H1 (cell line): ENCODE measurements around the gene PEX5L. TPM values are rescaled to one million over a fixed set of nuclear protein-coding genes. Genes with fewer than 3 reads are reported as not detected.

ENCODE experiments used
- CTCF ChIA-PET: fragments of 300-600 bp; sonication (Branson Sonifier 250); formaldehyde crosslinking; loops from one replicate; lab custom pipeline; 2021; ENCODE audit not compliant: partially characterized antibody; lab: Charles Lee
- POLR2A ChIA-PET: fragments of 300-600 bp; sonication (Branson Sonifier 250); formaldehyde crosslinking; loops from one replicate; lab custom pipeline; 2021; ENCODE audit warnings: inconsistent platforms; ENCODE audit not compliant: partially characterized antibody; lab: Charles Lee
- DNase-seq, 2 experiments: peaks; one replicate each; pipeline versions ENCODE4 v3.0.0 to v3.0.0-alpha.2; 2010 to 2022; ENCODE audit warnings: low spot score in 2 of 2, low read depth in 1 of 2, mixed read lengths in 1 of 2
- FAIRE-seq: peaks from 2 replicates; lab custom pipeline; 2011; peaks lifted over from hg19 to GRCh38; lab: Jason Lieb, UNC
- H2AFZ ChIP-seq: 2 replicates; pipeline ENCODE4 v1.8.1; 2012; ENCODE audit warnings: low read length, inconsistent platforms
- H2AK5ac ChIP-seq: 2 replicates; pipeline ENCODE4 v1.6.1; 2013; ENCODE audit warnings: low read depth, low read length
- H2BK120ac ChIP-seq: replicated peaks from 2 replicates; pipeline ENCODE3; 2013; ENCODE audit warnings: low read depth, low read length, inconsistent platforms
- H2BK12ac ChIP-seq: 2 replicates; pipeline ENCODE4 v1.6.1; 2013; ENCODE audit warnings: low read depth, low read length
- H2BK15ac ChIP-seq: 2 replicates; pipeline ENCODE4 v1.6.1; 2013; ENCODE audit warnings: low read length
- H2BK20ac ChIP-seq: 2 replicates; pipeline ENCODE4 v1.6.1; 2013; ENCODE audit warnings: low read length
- H2BK5ac ChIP-seq: 2 replicates; pipeline ENCODE4 v1.6.1; 2013; ENCODE audit warnings: low read depth, low read length
- H3K14ac ChIP-seq: 2 replicates; pipeline ENCODE4 v1.6.1; 2013; ENCODE audit warnings: inconsistent platforms; ENCODE audit not compliant: insufficient read length
- H3K18ac ChIP-seq: 2 replicates; pipeline ENCODE4 v1.6.1; 2013; ENCODE audit warnings: low read length; ENCODE audit errors: extremely low read depth
- H3K23ac ChIP-seq: 2 replicates; pipeline ENCODE4 v1.6.1; 2013; ENCODE audit warnings: inconsistent platforms; ENCODE audit not compliant: insufficient read length
- H3K23me2 ChIP-seq: 2 replicates; pipeline ENCODE4 v1.6.1; 2013; ENCODE audit warnings: low read depth, low read length
- H3K27ac ChIP-seq: 2 replicates; pipeline ENCODE4 v1.6.1; 2011; ENCODE audit warnings: low read depth, low read length, inconsistent platforms
- H3K27me3 ChIP-seq, 4 experiments: replicated peaks in 1 of 4; 1 replicate in 1 of 4; 2 replicates in 3 of 4; pipeline versions ENCODE4 v1.6.1 to v1.8.1; 2011 to 2013; ENCODE audit warnings: low read length in 3 of 4, mild to moderate bottlenecking in 3 of 4, inconsistent platforms in 2 of 4, mixed read lengths in 2 of 4, moderate library complexity in 1 of 4; ENCODE audit not compliant: control insufficient read depth in 3 of 4, insufficient read depth in 3 of 4; ENCODE audit errors: extremely low read depth in 1 of 4
- H3K36me3 ChIP-seq, 4 experiments: 2 replicates each; pipeline versions ENCODE4 v1.6.1 to v1.8.1; 2011 to 2013; ENCODE audit warnings: mild to moderate bottlenecking in 4 of 4, low read length in 3 of 4, moderate library complexity in 2 of 4, control low read depth in 1 of 4, inconsistent platforms in 1 of 4; ENCODE audit not compliant: insufficient read depth in 4 of 4, control insufficient read depth in 2 of 4
- H3K4ac ChIP-seq: replicated peaks from 2 replicates; pipeline ENCODE3; 2013; ENCODE audit warnings: low read length, low read depth, mixed read lengths, inconsistent platforms; ENCODE audit not compliant: insufficient read length
- H3K4me1 ChIP-seq, 4 experiments: replicated peaks in 1 of 4; 1 replicate in 1 of 4; 2 replicates in 3 of 4; pipeline versions ENCODE4 v1.6.1 to v1.8.1; 2011 to 2013; ENCODE audit warnings: low read length in 3 of 4, inconsistent platforms in 2 of 4, mixed read lengths in 1 of 4; ENCODE audit not compliant: insufficient read depth in 4 of 4, control insufficient read depth in 3 of 4
- H3K4me2 ChIP-seq, 2 experiments: 2 replicates each; pipeline versions ENCODE4 v1.6.1 to v1.8.1; 2011 to 2013; ENCODE audit warnings: low read depth in 2 of 2, low read length in 2 of 2, control low read depth in 1 of 2, inconsistent platforms in 1 of 2, mild to moderate bottlenecking in 1 of 2; ENCODE audit not compliant: insufficient read depth in 1 of 2
- H3K4me3 ChIP-seq, 4 experiments: fragments of 200-600, 300-600 bp in 1 of 4; sonication (generic), shearing (Covaris generic), sonication (Bioruptor Twin) in 1 of 4; 2 replicates each; pipeline versions ENCODE4 v1.5.1 to v1.8.1; 2011 to 2016; ENCODE audit warnings: low read length in 4 of 4, low read depth in 3 of 4, control low read depth in 2 of 4, inconsistent platforms in 2 of 4, mild to moderate bottlenecking in 2 of 4, mixed read lengths in 1 of 4, moderate library complexity in 1 of 4; ENCODE audit not compliant: insufficient read depth in 2 of 4; ENCODE audit errors: extremely low read depth in 1 of 4
- H3K56ac ChIP-seq: replicated peaks from 2 replicates; pipeline ENCODE3; 2013; ENCODE audit warnings: low read depth, mild to moderate bottlenecking, mixed read lengths, low read length, inconsistent platforms; ENCODE audit not compliant: insufficient read length
- H3K79me1 ChIP-seq: 2 replicates; pipeline ENCODE4 v1.6.1; 2013; ENCODE audit warnings: low read depth, low read length, control low read depth
- H3K79me2 ChIP-seq, 2 experiments: 2 replicates each; pipeline versions ENCODE4 v1.6.1 to v1.8.1; 2012 to 2013; ENCODE audit warnings: low read length in 2 of 2, mild to moderate bottlenecking in 2 of 2, inconsistent platforms in 1 of 2; ENCODE audit not compliant: insufficient read depth in 2 of 2, control insufficient read depth in 1 of 2
- H3K9ac ChIP-seq, 4 experiments: replicated peaks in 1 of 4; 1 replicate in 1 of 4; 2 replicates in 3 of 4; pipeline versions ENCODE4 v1.6.1 to v1.8.1; 2011 to 2013; ENCODE audit warnings: low read depth in 3 of 4, low read length in 3 of 4, control low read depth in 2 of 4, mild to moderate bottlenecking in 2 of 4, moderate library complexity in 2 of 4, inconsistent platforms in 1 of 4; ENCODE audit errors: extremely low read depth in 1 of 4
- H3K9me3 ChIP-seq, 2 experiments: 2 replicates each; pipeline versions ENCODE4 v1.6.1 to v1.8.1; 2012 to 2013; ENCODE audit warnings: mild to moderate bottlenecking in 2 of 2, moderate library complexity in 2 of 2, control low read depth in 1 of 2, inconsistent platforms in 1 of 2, low read depth in 1 of 2, low read length in 1 of 2, mixed read lengths in 1 of 2; ENCODE audit not compliant: insufficient read depth in 2 of 2
- H4K20me1 ChIP-seq, 2 experiments: replicated peaks in 1 of 2; 2 replicates each; pipeline versions ENCODE3 to v1.8.1; 2011 to 2013; ENCODE audit warnings: inconsistent platforms in 2 of 2, low read length in 2 of 2, mild to moderate bottlenecking in 1 of 2; ENCODE audit not compliant: insufficient read depth in 2 of 2, control insufficient read depth in 1 of 2
- H4K5ac ChIP-seq: 2 replicates; pipeline ENCODE4 v1.6.1; 2013; ENCODE audit warnings: low read length, low read depth, mixed read lengths, inconsistent platforms; ENCODE audit not compliant: insufficient read length
- H4K8ac ChIP-seq: 2 replicates; pipeline ENCODE4 v1.8.0; 2013; ENCODE audit warnings: mild to moderate bottlenecking, moderate library complexity, low read length, inconsistent platforms; ENCODE audit not compliant: insufficient read depth; ENCODE audit errors: extremely low read depth
- H4K91ac ChIP-seq: replicated peaks from 2 replicates; pipeline ENCODE3; 2013; ENCODE audit warnings: low read length, mixed read lengths, inconsistent platforms; ENCODE audit not compliant: insufficient read length
- HDAC6 ChIP-seq: IDR thresholded peaks from one replicate; pipeline ENCODE4 v1.7.1; 2012; ENCODE audit warnings: low read depth, mild to moderate bottlenecking, inconsistent platforms, low read length, moderate library complexity
- KDM5A ChIP-seq: fragments of 200-600 bp; IDR thresholded peaks from 2 replicates; pipeline ENCODE4 v1.7.1; 2012; ENCODE audit warnings: mild to moderate bottlenecking, low read length, inconsistent platforms, mixed read lengths
- WGBS, 2 experiments: shearing (Covaris generic) in 1 of 2; methylation state at CpG; one replicate each; pipeline versions ENCODE4 v1.1.6 to v1.1.7; 2013 to 2015; ENCODE audit warnings: low lambda C conversion rate in 2 of 2, mixed read lengths in 2 of 2, inconsistent platforms in 1 of 2, low coverage in 1 of 2, missing lambda C conversion rate in 1 of 2; ENCODE audit not compliant: insufficient replicate concordance in 2 of 2, insufficient coverage in 1 of 2, insufficient read length in 1 of 2; ENCODE audit errors: extremely low coverage in 1 of 2, missing lambda C conversion rate in 1 of 2; 5-methylcytosine and 5-hydroxymethylcytosine counted together
- polyA plus RNA-seq, 7 experiments: library from polyadenylated mRNA; depleted of rRNA in 3 of 7; stranded (reverse) in 5 of 7; unstranded in 2 of 7; fragments of >200 nt in 5 of 7; fragments of 200-250 nt in 2 of 7; gene quantifications; 1 replicate in 5 of 7; 2 replicates in 1 of 7; 4 replicates in 1 of 7; pipeline versions ENCODE4 v1.2.1 to v1.2.3, GENCODE V29; 2011 to 2013; ENCODE audit warnings: missing spikeins in 2 of 7, mixed read lengths in 2 of 7
- total RNA-seq: library from RNA; stranded (reverse); fragmentation: NEBNext Ultra II Directional; extraction: Animal tissue kit (Norgen Biotek cat#: 25700); gene quantifications from 2 replicates; pipeline ENCODE4 v1.2.1, GENCODE V29; 2021
- TF ChIP-seq, protein P1 (sequence below): IDR thresholded peaks from 2 replicates; pipeline ENCODE4 v1.6.1; 2011; ENCODE audit warnings: low read length, improper control_type of control experiment

The PEX5L gene
- total and polyA plus RNA-seq, 2 of the 8 experiments (the other 6 are each of a cell fraction or from before 2014, with no cell fraction given) = 0.80 to 4.2 TPM

GRCh38 chr3:179970746-179971145 lies 66.0 kb downstream of the PEX5L start:
- H2BK15ac ChIP-seq = no peak overlapping the region
- no peak overlapping the region for H3K4ac ChIP-seq
- H3K4me2 ChIP-seq = no peak overlapping the region
- no peaks in the 10 kb centered on the region for H3K27me3 ChIP-seq
- no peak overlapping the region for H4K91ac ChIP-seq
- H3K4me1 ChIP-seq = peaks cover 2 to 6% (median 3%) of the 10 kb centered on the region in 4 experiments; a peak in 3 of 7 replicates
- H3K9ac ChIP-seq = no peak overlapping the region
- no peak for FAIRE-seq
- no peaks in the 10 kb centered on the region for H3K9me3 ChIP-seq
- H4K5ac ChIP-seq = no peak overlapping the region
- no peaks in the 10 kb centered on the region for H3K36me3 ChIP-seq
- CTCF ChIA-PET = no interaction called here
- no peak overlapping the region for H3K27ac ChIP-seq
- H2BK12ac ChIP-seq = no peak overlapping the region
- no peaks in the 10 kb centered on the region for H4K20me1 ChIP-seq
- H2AK5ac ChIP-seq = no peak overlapping the region
- H2BK120ac ChIP-seq = no peak overlapping the region
- POLR2A ChIA-PET = no interaction called here
- H3K79me1 ChIP-seq = no peaks in the 10 kb centered on the region
- H3K23ac ChIP-seq = no peak overlapping the region
- no peak overlapping the region for H3K4me3 ChIP-seq
- H4K8ac ChIP-seq = no peak overlapping the region
- WGBS, 2 experiments = 96% methylated on average over 2 of the region's 2 CpGs; no CpG with 5 or more reads in 1 of the 2 experiments
- TF ChIP-seq KDM5A = no peak
- no peak for TF ChIP-seq HDAC6
- TF ChIP-seq, protein P1, sequence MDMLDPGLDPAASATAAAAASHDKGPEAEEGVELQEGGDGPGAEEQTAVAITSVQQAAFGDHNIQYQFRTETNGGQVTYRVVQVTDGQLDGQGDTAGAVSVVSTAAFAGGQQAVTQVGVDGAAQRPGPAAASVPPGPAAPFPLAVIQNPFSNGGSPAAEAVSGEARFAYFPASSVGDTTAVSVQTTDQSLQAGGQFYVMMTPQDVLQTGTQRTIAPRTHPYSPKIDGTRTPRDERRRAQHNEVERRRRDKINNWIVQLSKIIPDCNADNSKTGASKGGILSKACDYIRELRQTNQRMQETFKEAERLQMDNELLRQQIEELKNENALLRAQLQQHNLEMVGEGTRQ = no peak
- H2BK20ac ChIP-seq = no peak overlapping the region
- H2AFZ ChIP-seq = no peak overlapping the region
- no peaks in the 10 kb centered on the region for H3K79me2 ChIP-seq
- no peak overlapping the region for H2BK5ac ChIP-seq
- no peak for DNase-seq
- no peak overlapping the region for H3K56ac ChIP-seq
- no peak overlapping the region for H3K18ac ChIP-seq
- no peaks in the 10 kb centered on the region for H3K23me2 ChIP-seq
- no peak overlapping the region for H3K14ac ChIP-seq
